GM12801 (cell line): ENCODE data around the gene KRAS.

Experiments used
- CTCF ChIP-seq: IDR thresholded peaks from one replicate; pipeline ENCODE4 v1.5.1; 2011; ENCODE audit warnings: control low read depth; ENCODE audit not compliant: insufficient read length; ENCODE audit errors: extremely low read depth

KRAS gene

GRCh38 chr12:25245491-25245890 is 5.2 kb downstream of the KRAS start:
- no peak for TF ChIP-seq CTCF

GRCh38 chr12:25243680-25243990 is 7.1 kb downstream of the KRAS start:
- no peak for TF ChIP-seq CTCF

- TF ChIP-seq CTCF, result no peak
These were observed 7.6 kb downstream of the KRAS start for GRCh38 chr12:25242981-25243679.

- TF ChIP-seq CTCF, result no peak
These were observed 9.3 kb downstream of the KRAS start for GRCh38 chr12:25241167-25242020.

GRCh38 chr12:25236626-25237025 is 14.1 kb downstream of the KRAS start:
- no peak for TF ChIP-seq CTCF

- no peak for TF ChIP-seq CTCF
These were observed 14.5 kb downstream of the KRAS start for GRCh38 chr12:25236190-25236589.

- TF ChIP-seq CTCF, result no peak
These were observed 37.4 kb downstream of the KRAS start for GRCh38 chr12:25213338-25213737.
